WTC11 (cell line): ENCODE measurements around the gene GPAT3. TPM values are rescaled to one million over a fixed set of nuclear protein-coding genes. Genes with fewer than 3 reads are reported as not detected.

Experiments used
- ATAC-seq: fragments of 200-7000 bp; cut with Tn5 transposase; 2 replicates; pipeline ENCODE4 v1.10.0; 2021; ENCODE audit warnings: mild to moderate bottlenecking, moderate library complexity
- CTCF ChIA-PET: fragments of 300-600 bp; sonication (Branson Sonifier 250); formaldehyde crosslinking; loops from one replicate; lab custom pipeline; 2021; ENCODE audit warnings: antibody characterized with exemption; lab: Charles Lee
- POLR2A ChIA-PET: fragments of 350-600 bp; sonication (Branson Sonifier 250); formaldehyde crosslinking; loops from one replicate; lab custom pipeline; 2021; ENCODE audit warnings: antibody characterized with exemption; lab: Charles Lee
- DNase-seq: peaks from one replicate; pipeline ENCODE4 v3.0.0; 2021; ENCODE audit warnings: low spot score
- H3K27ac Mint-ChIP-seq: 2 replicates; pipeline ENCODE4 v1.8.0; 2021; ENCODE audit warnings: mixed read lengths
- H3K27me3 Mint-ChIP-seq: 2 replicates; pipeline ENCODE4 v1.8.0; 2021; ENCODE audit warnings: low read depth, mild to moderate bottlenecking, moderate library complexity, mixed read lengths
- H3K36me3 Mint-ChIP-seq: 2 replicates; pipeline ENCODE4 v1.8.0; 2021; ENCODE audit warnings: mixed read lengths
- H3K4me1 Mint-ChIP-seq: 2 replicates; pipeline ENCODE4 v1.8.0; 2022; ENCODE audit warnings: mixed read lengths
- H3K4me3 Mint-ChIP-seq: 2 replicates; pipeline ENCODE4 v1.8.0; 2021; ENCODE audit warnings: mild to moderate bottlenecking, moderate library complexity, mixed read lengths
- H3K9me3 Mint-ChIP-seq: 2 replicates; pipeline ENCODE4 v1.8.0; 2021; ENCODE audit warnings: mixed read lengths
- ATF1 ChIP-seq: sonication (generic); formaldehyde crosslinking; IDR thresholded peaks from 2 replicates; pipeline ENCODE4 v1.8.1; 2023; ENCODE audit warnings: mild to moderate bottlenecking, moderate library complexity, missing genetic modification reagents
- CREM ChIP-seq: sonication (generic); formaldehyde crosslinking; IDR thresholded peaks from 2 replicates; pipeline ENCODE4 v1.8.1; 2022; ENCODE audit warnings: mild to moderate bottlenecking, missing genetic modification reagents, moderate library complexity
- ESRRA ChIP-seq: sonication (generic); formaldehyde crosslinking; IDR thresholded peaks from 2 replicates; pipeline ENCODE4 v1.8.1; 2022; ENCODE audit warnings: mild to moderate bottlenecking, missing genetic modification reagents, borderline replicate concordance
- ETV6 ChIP-seq: sonication (generic); formaldehyde crosslinking; IDR thresholded peaks from 2 replicates; pipeline ENCODE4 v1.8.1; 2022; ENCODE audit warnings: mild to moderate bottlenecking, missing genetic modification reagents
- FOXP1 ChIP-seq: sonication (generic); formaldehyde crosslinking; IDR thresholded peaks from 2 replicates; pipeline ENCODE4 v1.8.0; 2022; ENCODE audit warnings: missing genetic modification reagents, mild to moderate bottlenecking, moderate library complexity, borderline replicate concordance
- GRHL2 ChIP-seq: fragments of 250-450 bp; sonication (Bioruptor Pico); IDR thresholded peaks from 2 replicates; pipeline ENCODE4 v1.8.0; 2022; ENCODE audit warnings: mild to moderate bottlenecking, moderate library complexity; ENCODE audit not compliant: insufficient replicate concordance, severe bottlenecking
- HMGXB4 ChIP-seq: sonication (generic); formaldehyde crosslinking; IDR thresholded peaks from 2 replicates; pipeline ENCODE4 v1.8.1; 2023; ENCODE audit warnings: mild to moderate bottlenecking, moderate library complexity, missing genetic modification reagents
- IRF1 ChIP-seq: sonication (generic); formaldehyde crosslinking; IDR thresholded peaks from 2 replicates; pipeline ENCODE4 v1.8.0; 2023; ENCODE audit warnings: missing genetic modification reagents
- JAZF1 ChIP-seq: fragments of 250-450 bp; sonication (Bioruptor Pico); IDR thresholded peaks from 2 replicates; pipeline ENCODE4 v1.9.0; 2021; ENCODE audit warnings: moderate library complexity, mild to moderate bottlenecking, inconsistent platforms
- KAT7 ChIP-seq: sonication (generic); formaldehyde crosslinking; IDR thresholded peaks from 2 replicates; pipeline ENCODE4 v1.8.1; 2023; ENCODE audit warnings: missing genetic modification reagents, mild to moderate bottlenecking, borderline replicate concordance
- MYBL2 ChIP-seq: sonication (generic); formaldehyde crosslinking; IDR thresholded peaks from 2 replicates; pipeline ENCODE4 v1.8.1; 2023; ENCODE audit warnings: mild to moderate bottlenecking, moderate library complexity, missing genetic modification reagents
- NFE2L1 ChIP-seq: sonication (generic); formaldehyde crosslinking; IDR thresholded peaks from 2 replicates; pipeline ENCODE4 v1.8.1; 2023; ENCODE audit warnings: missing genetic modification reagents
- NR2C2 ChIP-seq: sonication (generic); formaldehyde crosslinking; IDR thresholded peaks from 2 replicates; pipeline ENCODE4 v1.8.0; 2022; ENCODE audit warnings: mild to moderate bottlenecking, missing genetic modification reagents
- OVOL2 ChIP-seq: fragments of 250-450 bp; sonication (Bioruptor Pico); IDR thresholded peaks from 2 replicates; pipeline ENCODE4 v1.9.0; 2021; ENCODE audit warnings: mild to moderate bottlenecking, borderline replicate concordance
- PRRX2 ChIP-seq: fragments of 250-450 bp; sonication (Bioruptor Pico); IDR thresholded peaks from 2 replicates; pipeline ENCODE4 v1.8.0; 2021; ENCODE audit warnings: mild to moderate bottlenecking
- STAT6 ChIP-seq: sonication (generic); formaldehyde crosslinking; conservative IDR thresholded peaks from 2 replicates; pipeline ENCODE4 v1.8.1; 2023; ENCODE audit warnings: mild to moderate bottlenecking, low read depth, missing genetic modification reagents, moderate library complexity
- TP53 ChIP-seq: sonication (generic); formaldehyde crosslinking; IDR thresholded peaks from 2 replicates; pipeline ENCODE4 v1.8.1; 2023; ENCODE audit warnings: mild to moderate bottlenecking, missing genetic modification reagents
- USF1 ChIP-seq: sonication (generic); formaldehyde crosslinking; IDR thresholded peaks from 2 replicates; pipeline ENCODE4 v1.8.0; 2022; ENCODE audit warnings: mild to moderate bottlenecking, missing genetic modification reagents
- USF2 ChIP-seq: sonication (generic); formaldehyde crosslinking; IDR thresholded peaks from 2 replicates; pipeline ENCODE4 v1.8.1; 2023; ENCODE audit warnings: mild to moderate bottlenecking, missing genetic modification reagents, moderate library complexity
- ZBTB21 ChIP-seq: sonication (generic); formaldehyde crosslinking; IDR thresholded peaks from 2 replicates; pipeline ENCODE4 v1.8.1; 2023; ENCODE audit warnings: mild to moderate bottlenecking, missing genetic modification reagents, borderline replicate concordance
- ZBTB43 ChIP-seq: sonication (generic); formaldehyde crosslinking; IDR thresholded peaks from 2 replicates; pipeline ENCODE4 v1.8.1; 2023; ENCODE audit warnings: mild to moderate bottlenecking, missing genetic modification reagents
- ZNF121 ChIP-seq: sonication (generic); formaldehyde crosslinking; IDR thresholded peaks from 2 replicates; pipeline ENCODE4 v1.8.0; 2023; ENCODE audit warnings: missing genetic modification reagents
- ZNF263 ChIP-seq: sonication (generic); formaldehyde crosslinking; IDR thresholded peaks from 2 replicates; pipeline ENCODE4 v1.8.1; 2022; ENCODE audit warnings: low read depth, mild to moderate bottlenecking, moderate library complexity, missing genetic modification reagents
- ZNF317 ChIP-seq: sonication (generic); formaldehyde crosslinking; IDR thresholded peaks from 2 replicates; pipeline ENCODE4 v1.8.1; 2023; ENCODE audit warnings: low read depth, mild to moderate bottlenecking, moderate library complexity, missing genetic modification reagents, borderline replicate concordance
- ZNF396 ChIP-seq: fragments of 250-450 bp; sonication (Bioruptor Pico); IDR thresholded peaks from 2 replicates; pipeline ENCODE4 v1.8.0; 2021; ENCODE audit warnings: mild to moderate bottlenecking, moderate library complexity, borderline replicate concordance
- ZNF423 ChIP-seq: fragments of 250-450 bp; sonication (Bioruptor Pico); IDR thresholded peaks from 2 replicates; pipeline ENCODE4 v2.1.2; 2022; ENCODE audit warnings: mild to moderate bottlenecking, moderate library complexity
- total RNA-seq: library from RNA; stranded (reverse); gene quantifications from 3 replicates; pipeline ENCODE4 v1.2.3, GENCODE V29; 2021

The GPAT3 gene
- total RNA-seq, 1 experiment from 2014 or later, result 1.3 TPM

GRCh38 chr4:83527671-83528070 is 8.2 kb upstream of the GPAT3 start:
- H3K9me3 Mint-ChIP-seq, result peaks cover 27% of the 10 kb centered on the region
- TF ChIP-seq JAZF1 (CRISPR knock-in tag), result no peak
- no peak for TF ChIP-seq ZNF396
- no peak for TF ChIP-seq PRRX2 (CRISPR knock-in tag)
- TF ChIP-seq ESRRA (CRISPR knock-in tag), result no peak
- TF ChIP-seq ZNF317 (CRISPR knock-in tag), result no peak
- no peak for TF ChIP-seq USF1
- TF ChIP-seq ZNF423 (CRISPR knock-in tag), result no peak
- TF ChIP-seq ZBTB43 (CRISPR knock-in tag), result no peak
- no peak for TF ChIP-seq USF2 (CRISPR knock-in tag)
- no peak for TF ChIP-seq MYBL2 (CRISPR knock-in tag)
- TF ChIP-seq GRHL2 (CRISPR knock-in tag), result no peak
- no peak overlapping the region for H3K27ac Mint-ChIP-seq
- H3K27me3 Mint-ChIP-seq, result peaks cover 8% of the 10 kb centered on the region
- no peak for DNase-seq
- peaks cover 2% of the 10 kb centered on the region; the same call in 1 of the 2 replicates for H3K4me1 Mint-ChIP-seq
- H3K36me3 Mint-ChIP-seq, result peaks cover 13% of the 10 kb centered on the region
- ATAC-seq, result no peak
- CTCF ChIA-PET, result no interaction called here
- no peak overlapping the region for H3K4me3 Mint-ChIP-seq
- POLR2A ChIA-PET, result no interaction called here

- CTCF ChIA-PET, result interaction anchor here (0.6 to 1.4 kb wide), 5 partner anchors 11 to 253 kb away, joined by 3 to 4 read pairs (median 3); no protein-coding TSS in a partner anchor
- POLR2A ChIA-PET, result no interaction called here
- TF ChIP-seq ZBTB21 (CRISPR knock-in tag) (no peak), USF1 (no peak; the same call in 1 of the 2 replicates), HMGXB4 (CRISPR knock-in tag) (no peak; the same call in 1 of the 2 replicates), ETV6 (CRISPR knock-in tag) (peak; percentile 27; the same call in 1 of the 2 replicates), ZNF263 (CRISPR knock-in tag) (no peak), CREM (CRISPR knock-in tag) (no peak), OVOL2 (no peak), FOXP1 (CRISPR knock-in tag) (peak; percentile 32; the same call in 1 of the 2 replicates), STAT6 (no peak), IRF1 (CRISPR knock-in tag) (no peak), ATF1 (no peak), ZNF121 (CRISPR knock-in tag) (no peak), NFE2L1 (CRISPR knock-in tag) (no peak), TP53 (CRISPR knock-in tag) (no peak), KAT7 (no peak), NR2C2 (CRISPR knock-in tag) (no peak)
Measured at GRCh38 chr4:83536362-83537272, 709 bp downstream of the GPAT3 start.

More at GRCh38 chr4:83536362-83537272, 709 bp downstream of the GPAT3 start:
- Mint-ChIP-seq H3K9me3 (no peaks in the 10 kb centered on the region), H3K36me3 (no peaks in the 10 kb centered on the region), H3K27me3 (peaks cover 73% of the 10 kb centered on the region), H3K27ac (no peak overlapping the region), H3K4me1 (peaks cover 21% of the 10 kb centered on the region), H3K4me3 (peak overlapping the region; percentile 87)
- ATAC-seq (peak; percentile 24; the same call in 1 of the 2 replicates), DNase-seq (peak; percentile 10)
